Ureter (tissue), 1 donor: ENCODE data around the gene NPIPB2. TPM values are rescaled to one million over a fixed set of nuclear protein-coding genes. Genes with fewer than 3 reads are reported as not detected.

Experiments
- DNase-seq: peaks from one replicate; pipeline ENCODE4 v3.0.0-alpha.2; 2020; ENCODE audit warnings: low spot score
- total RNA-seq: library from RNA; stranded (reverse); gene quantifications from one replicate; pipeline ENCODE4 v1.2.4, GENCODE V29; 2023
- donor health status: DM: yes; HTN: yes; CAD: no.

NPIPB2 gene
- total RNA-seq, 1 donor from 2014 or later = 32.2 TPM

- DNase-seq = no peak
Measured at GRCh38 chr16:11903906-11904305, 37.9 kb downstream of the NPIPB2 start.

DNA sequence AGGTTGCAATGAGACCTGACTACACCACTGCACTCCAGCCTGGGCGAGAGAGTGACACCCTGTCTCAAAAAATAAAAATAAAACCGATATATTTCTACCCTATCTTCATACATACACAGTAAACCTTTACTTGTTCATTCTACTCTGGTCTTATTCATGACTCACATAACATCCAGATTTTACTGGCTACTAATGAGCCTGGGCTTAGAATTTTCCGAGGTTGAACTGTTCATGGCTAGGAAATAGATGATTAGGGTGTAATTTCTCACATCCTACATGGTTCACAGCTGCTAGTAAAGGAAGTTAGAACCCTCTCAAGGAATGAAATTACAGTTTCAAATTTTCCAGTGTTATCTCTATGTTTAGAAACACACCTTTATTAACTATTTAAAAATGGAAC, 40.8 kb downstream of the NPIPB2 start:
- no peak for DNase-seq

GRCh38 chr16:11896486-11897176, 45.2 kb downstream of the NPIPB2 start:
- no peak for DNase-seq

- DNase-seq = no peak
Measured at GRCh38 chr16:11893571-11893970, 48.3 kb downstream of the NPIPB2 start.

DNA sequence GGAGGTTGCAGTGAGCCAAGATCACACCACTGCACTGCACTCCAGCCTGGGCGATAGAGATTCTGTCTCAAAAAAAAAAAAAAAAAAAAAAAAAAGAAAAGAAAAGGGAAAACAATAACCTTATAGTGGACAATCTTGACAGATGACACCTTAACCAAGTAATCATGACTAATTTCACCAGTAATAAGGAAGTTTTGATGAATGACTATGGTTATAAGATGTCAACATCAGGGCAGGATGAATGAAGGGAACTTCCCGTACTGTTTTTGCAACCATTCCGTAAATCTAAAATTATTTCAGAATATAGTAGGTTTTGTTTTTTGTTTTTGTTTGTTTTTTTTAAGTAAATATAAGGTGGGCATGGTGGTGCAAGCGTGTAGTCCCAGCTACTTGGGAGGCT, 49.1 kb downstream of the NPIPB2 start:
- DNase-seq = no peak

DNA sequence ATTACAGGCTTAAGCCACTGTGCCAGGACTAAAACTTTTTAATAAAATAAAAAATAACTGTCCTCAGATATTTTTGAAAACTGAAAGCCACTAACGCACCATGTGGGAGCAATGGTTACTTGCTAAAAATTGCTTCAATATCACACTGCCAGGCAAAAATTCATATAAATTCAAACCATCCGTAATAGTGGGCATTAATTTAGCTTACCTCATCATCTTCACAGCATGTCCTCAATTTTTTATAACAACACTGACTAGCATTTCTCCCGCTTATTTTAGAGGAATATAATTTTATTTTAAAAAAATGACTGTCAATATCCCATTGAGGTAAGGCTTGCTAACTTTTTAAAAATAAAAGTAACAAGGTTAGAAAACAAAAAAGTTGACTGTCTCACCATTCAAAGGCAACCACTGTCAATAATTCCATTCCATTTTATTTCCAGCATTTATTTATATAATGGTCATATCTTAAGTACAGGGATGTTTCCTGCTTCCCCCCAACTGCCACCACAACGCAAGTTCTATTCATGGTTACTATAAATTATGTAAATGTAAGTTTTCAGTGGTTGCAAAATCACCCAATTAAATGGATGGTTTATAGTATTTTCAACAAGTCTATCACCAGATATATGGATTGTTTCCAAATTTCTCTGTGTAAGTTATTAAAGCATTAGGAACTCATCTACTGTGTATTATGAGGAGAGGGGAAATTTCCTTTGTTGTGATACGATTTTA, 51.4 kb downstream of the NPIPB2 start:
- DNase-seq = no peak

GRCh38 chr16:11886881-11887280, 55.0 kb downstream of the NPIPB2 start:
- DNase-seq = no peak

DNA sequence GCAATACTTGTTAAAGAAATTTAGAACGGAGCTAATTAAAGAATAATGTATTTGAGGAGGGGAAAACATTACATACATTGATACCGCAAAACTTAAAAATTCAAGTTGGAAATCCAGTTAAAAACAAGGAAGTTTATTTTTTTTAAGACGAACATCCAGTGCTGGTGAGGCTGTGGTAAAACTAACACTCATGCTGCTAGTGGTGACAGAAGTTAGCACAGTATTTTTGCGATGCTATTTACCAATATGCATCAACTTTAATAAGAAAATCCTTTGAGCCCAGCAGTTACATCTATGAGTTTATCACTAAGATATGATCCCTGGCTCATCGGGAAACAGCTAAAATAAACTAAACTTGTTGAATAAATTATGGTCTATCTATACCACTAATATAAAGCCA, 57.8 kb downstream of the NPIPB2 start:
- DNase-seq = no peak

GRCh38 chr16:11880007-11880406, 61.8 kb downstream of the NPIPB2 start:
- no peak for DNase-seq

DNA sequence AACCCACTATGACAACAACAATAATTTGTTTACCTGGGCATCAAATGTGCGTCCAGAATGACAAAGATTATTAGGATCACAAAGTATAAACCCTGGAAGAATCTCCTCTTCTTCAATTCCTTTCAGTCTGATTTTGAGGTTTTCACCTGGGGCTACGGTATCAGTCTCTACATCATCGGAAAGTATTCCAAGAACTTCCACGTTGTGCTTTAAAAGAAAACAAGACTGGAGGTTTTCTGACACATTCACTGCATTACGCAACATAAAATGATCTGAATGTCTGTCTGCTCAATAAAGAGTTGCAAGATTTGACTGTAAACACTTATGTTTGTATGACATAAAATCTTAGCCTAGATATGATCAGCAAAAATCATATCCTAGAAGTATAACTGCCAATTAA, 64.5 kb downstream of the NPIPB2 start:
- no peak for DNase-seq

Other genes with a start within 250 kb of the NPIPB2 start
- gene TXNDC11, start 199.2 kb downstream of the NPIPB2 start, total RNA-seq = 49.9 TPM
- 64.1 TPM for gene ZC3H7A, start 144.8 kb downstream of the NPIPB2 start, total RNA-seq
- gene RSL1D1, start 90.5 kb downstream of the NPIPB2 start, total RNA-seq = 170 TPM
- 134 TPM for gene GSPT1, start 26.1 kb downstream of the NPIPB2 start, total RNA-seq
- 2.2 TPM for gene TNFRSF17, start 23.2 kb upstream of the NPIPB2 start, total RNA-seq
- gene SNX29, start 34.7 kb upstream of the NPIPB2 start, total RNA-seq = 53.7 TPM